Measurements from ENCODE around the gene TMEM255A. TPM values are rescaled to one million over a fixed set of nuclear protein-coding genes. Genes with fewer than 3 reads are reported as not detected.

TMEM255A gene
- total RNA-seq, 2 donors from 2014 or later, result 0.22 to 0.35 TPM

DNA sequence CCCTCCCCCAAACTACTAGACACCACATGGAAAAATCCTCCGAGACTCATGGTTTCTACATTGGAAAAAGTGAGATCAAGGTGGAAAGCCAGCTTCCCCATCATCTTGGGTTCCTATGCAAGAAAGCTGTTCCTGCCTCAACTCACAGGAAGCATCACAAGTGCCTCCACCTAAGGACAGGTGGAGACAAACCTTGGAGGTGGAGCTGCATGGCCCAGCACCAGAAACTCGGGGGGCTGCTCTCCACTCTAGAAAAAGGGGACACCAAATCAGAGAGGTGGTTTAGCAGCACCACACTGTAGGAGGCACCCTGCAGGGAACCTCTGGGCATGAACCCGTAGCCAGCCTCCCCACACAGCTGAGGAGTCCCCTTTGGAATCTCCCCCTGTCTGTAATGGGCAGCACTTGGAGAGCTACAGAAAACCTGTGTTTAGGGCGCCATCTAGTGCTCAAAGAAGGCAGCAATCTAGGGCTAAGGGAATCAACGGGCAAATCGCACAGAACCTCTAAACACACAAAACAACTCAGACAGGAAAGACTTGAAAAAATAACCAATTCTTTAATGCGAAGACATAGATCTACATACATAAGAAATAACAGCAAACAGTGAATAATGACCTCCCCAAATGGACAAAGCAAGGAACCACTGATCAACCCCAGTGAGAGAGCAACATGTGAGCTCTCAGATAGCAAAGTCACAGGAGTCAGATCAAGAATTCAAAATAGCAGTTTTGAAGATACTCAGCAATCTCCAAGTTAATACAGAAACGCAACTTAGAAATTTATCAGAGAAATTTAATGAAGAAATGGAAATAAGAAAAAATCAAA, 97.6 kb downstream of the TMEM255A start:
- no peaks in the 10 kb centered on the region for H3K4me1 ChIP-seq (ENCODE audit: control insufficient read depth, insufficient read depth, low read length)
- Mint-ChIP-seq H3K36me3 (ENCODE audit: low read depth) (peaks cover 4% of the 10 kb centered on the region), H3K4me3 (no peak overlapping the region), H3K27ac (no peak overlapping the region), H3K27me3 (ENCODE audit: insufficient read depth) (no peaks in the 10 kb centered on the region), H3K4me1 (peaks cover 2% of the 10 kb centered on the region), H3K9me3 (peaks cover 53% of the 10 kb centered on the region)
- no peak overlapping the region for H3K27ac ChIP-seq (ENCODE audit: low read depth, low read length)
- DNase-seq, result peak; percentile 87
- H3K36me3 ChIP-seq (ENCODE audit: control insufficient read depth, insufficient read depth, low read length), result no peaks in the 10 kb centered on the region
- WGBS, 2 experiments (ENCODE audit: insufficient coverage in 1 of 2, insufficient read length in 1 of 2), result 0 to 34% methylated on average over 1 to 7 of the region's 8 CpGs
- H3K9ac ChIP-seq (ENCODE audit: extremely low read depth, low read length, poor library complexity, severe bottlenecking), result no peak overlapping the region
- H3K9me3 ChIP-seq (ENCODE audit: control insufficient read depth, low read length), result no peaks in the 10 kb centered on the region
- TF ChIP-seq, protein P1, sequence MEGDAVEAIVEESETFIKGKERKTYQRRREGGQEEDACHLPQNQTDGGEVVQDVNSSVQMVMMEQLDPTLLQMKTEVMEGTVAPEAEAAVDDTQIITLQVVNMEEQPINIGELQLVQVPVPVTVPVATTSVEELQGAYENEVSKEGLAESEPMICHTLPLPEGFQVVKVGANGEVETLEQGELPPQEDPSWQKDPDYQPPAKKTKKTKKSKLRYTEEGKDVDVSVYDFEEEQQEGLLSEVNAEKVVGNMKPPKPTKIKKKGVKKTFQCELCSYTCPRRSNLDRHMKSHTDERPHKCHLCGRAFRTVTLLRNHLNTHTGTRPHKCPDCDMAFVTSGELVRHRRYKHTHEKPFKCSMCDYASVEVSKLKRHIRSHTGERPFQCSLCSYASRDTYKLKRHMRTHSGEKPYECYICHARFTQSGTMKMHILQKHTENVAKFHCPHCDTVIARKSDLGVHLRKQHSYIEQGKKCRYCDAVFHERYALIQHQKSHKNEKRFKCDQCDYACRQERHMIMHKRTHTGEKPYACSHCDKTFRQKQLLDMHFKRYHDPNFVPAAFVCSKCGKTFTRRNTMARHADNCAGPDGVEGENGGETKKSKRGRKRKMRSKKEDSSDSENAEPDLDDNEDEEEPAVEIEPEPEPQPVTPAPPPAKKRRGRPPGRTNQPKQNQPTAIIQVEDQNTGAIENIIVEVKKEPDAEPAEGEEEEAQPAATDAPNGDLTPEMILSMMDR (conservative IDR thresholded peaks at IDR 0.05), result peak; percentile 84
- no peak overlapping the region for H3K4me3 ChIP-seq (ENCODE audit: low read length)
- H3K27me3 ChIP-seq (ENCODE audit: control insufficient read depth, insufficient read depth, low read length, poor library complexity, severe bottlenecking), result no peaks in the 10 kb centered on the region

Other genes starting within 250 kb of the TMEM255A start
- gene RHOXF2B, start 233.8 kb downstream of the TMEM255A start, total RNA-seq, result not detected
- gene RHOXF1, start 195.5 kb downstream of the TMEM255A start, total RNA-seq, result under 1 TPM; 0.37 to 0.46 TPM
- gene RHOXF2, start 152.8 kb downstream of the TMEM255A start, total RNA-seq, result not detected
- 10 to 100 TPM; 19.0 to 19.2 TPM for gene ZBTB33, start 60.6 kb downstream of the TMEM255A start, total RNA-seq
- gene ATP1B4, start 50.6 kb upstream of the TMEM255A start, total RNA-seq, result not detected
- 10 to 100 TPM; 33.5 to 34.7 TPM for gene LAMP2, start 157.8 kb upstream of the TMEM255A start, total RNA-seq
- 10 to 100 TPM; 47.7 to 51.8 TPM for gene CUL4B, start 249.5 kb upstream of the TMEM255A start, total RNA-seq

Measured in endodermal cell (in vitro differentiated cells).